ENCODE data around the gene LEFTY2.
"Not testable (repeated sequence)": the region's sequence is repeated elsewhere in the genome, so short reads cannot be mapped to it uniquely, and the experiment has no call there.

LEFTY2 gene

GRCh38 chr1:225931270-225932136 is 9.5 kb downstream of the LEFTY2 start:
- no peak overlapping the region for H3K27ac ChIP-seq
- TF ChIP-seq, protein P1, sequence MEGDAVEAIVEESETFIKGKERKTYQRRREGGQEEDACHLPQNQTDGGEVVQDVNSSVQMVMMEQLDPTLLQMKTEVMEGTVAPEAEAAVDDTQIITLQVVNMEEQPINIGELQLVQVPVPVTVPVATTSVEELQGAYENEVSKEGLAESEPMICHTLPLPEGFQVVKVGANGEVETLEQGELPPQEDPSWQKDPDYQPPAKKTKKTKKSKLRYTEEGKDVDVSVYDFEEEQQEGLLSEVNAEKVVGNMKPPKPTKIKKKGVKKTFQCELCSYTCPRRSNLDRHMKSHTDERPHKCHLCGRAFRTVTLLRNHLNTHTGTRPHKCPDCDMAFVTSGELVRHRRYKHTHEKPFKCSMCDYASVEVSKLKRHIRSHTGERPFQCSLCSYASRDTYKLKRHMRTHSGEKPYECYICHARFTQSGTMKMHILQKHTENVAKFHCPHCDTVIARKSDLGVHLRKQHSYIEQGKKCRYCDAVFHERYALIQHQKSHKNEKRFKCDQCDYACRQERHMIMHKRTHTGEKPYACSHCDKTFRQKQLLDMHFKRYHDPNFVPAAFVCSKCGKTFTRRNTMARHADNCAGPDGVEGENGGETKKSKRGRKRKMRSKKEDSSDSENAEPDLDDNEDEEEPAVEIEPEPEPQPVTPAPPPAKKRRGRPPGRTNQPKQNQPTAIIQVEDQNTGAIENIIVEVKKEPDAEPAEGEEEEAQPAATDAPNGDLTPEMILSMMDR (conservative IDR thresholded peaks at IDR 0.05) = no peak

GRCh38 chr1:225930566-225930965 is 10.5 kb downstream of the LEFTY2 start:
- TF ChIP-seq, protein P1 (conservative IDR thresholded peaks at IDR 0.05) = no peak
- no peak overlapping the region for H3K27ac ChIP-seq

- H3K27ac ChIP-seq = not testable (repeated sequence)
Measured at GRCh38 chr1:225929462-225929861, 11.6 kb downstream of the LEFTY2 start.

DNA sequence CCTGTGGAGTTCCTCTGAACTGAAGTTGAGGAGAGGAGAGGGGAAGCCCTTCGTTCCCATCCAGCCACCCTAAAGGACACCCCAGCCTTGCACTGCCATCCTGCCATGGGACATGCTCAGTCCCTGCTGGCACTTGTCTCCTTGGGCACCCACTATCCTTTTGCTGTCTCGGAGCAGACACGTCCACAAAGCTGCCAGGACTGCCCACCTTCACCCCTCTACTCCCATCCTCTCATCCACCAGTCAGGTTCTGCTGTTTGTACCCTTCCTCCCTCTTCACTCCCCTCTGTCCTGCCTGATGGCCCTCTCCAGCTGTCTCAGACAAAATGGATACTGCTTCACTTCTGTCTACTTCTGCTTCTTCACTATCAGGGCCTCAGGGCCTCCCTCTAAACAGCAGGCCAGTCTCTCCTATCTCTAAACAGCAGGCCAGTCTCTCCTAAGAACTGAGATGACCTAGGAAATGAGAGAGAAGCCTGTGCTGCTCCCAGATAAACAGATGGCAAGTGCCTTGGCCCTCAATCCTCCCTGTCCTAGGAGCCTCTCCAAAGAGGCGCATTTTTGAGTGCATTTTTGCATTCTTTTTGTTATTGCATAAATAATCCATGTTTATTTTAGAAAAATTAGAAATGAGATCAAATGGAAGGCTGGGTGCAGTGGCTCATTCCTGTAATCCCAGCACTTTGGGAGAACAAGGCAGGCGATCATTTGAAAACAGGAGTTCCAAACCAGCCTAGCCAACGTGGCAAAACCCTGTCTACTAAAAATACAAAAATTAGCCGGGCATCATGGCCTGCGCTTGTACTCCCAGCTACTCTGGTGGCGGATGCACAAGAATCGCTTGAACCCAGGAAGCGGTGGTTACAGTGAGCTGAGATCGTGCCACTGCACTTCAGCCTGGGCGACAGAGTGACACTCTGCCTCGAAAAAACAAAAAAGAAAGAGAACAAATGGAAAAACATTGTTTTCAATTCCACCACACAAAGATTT is 12.5 kb downstream of the LEFTY2 start:
- no peak overlapping the region for H3K27ac ChIP-seq
- TF ChIP-seq, protein P1 (conservative IDR thresholded peaks at IDR 0.05) = no peak

DNA sequence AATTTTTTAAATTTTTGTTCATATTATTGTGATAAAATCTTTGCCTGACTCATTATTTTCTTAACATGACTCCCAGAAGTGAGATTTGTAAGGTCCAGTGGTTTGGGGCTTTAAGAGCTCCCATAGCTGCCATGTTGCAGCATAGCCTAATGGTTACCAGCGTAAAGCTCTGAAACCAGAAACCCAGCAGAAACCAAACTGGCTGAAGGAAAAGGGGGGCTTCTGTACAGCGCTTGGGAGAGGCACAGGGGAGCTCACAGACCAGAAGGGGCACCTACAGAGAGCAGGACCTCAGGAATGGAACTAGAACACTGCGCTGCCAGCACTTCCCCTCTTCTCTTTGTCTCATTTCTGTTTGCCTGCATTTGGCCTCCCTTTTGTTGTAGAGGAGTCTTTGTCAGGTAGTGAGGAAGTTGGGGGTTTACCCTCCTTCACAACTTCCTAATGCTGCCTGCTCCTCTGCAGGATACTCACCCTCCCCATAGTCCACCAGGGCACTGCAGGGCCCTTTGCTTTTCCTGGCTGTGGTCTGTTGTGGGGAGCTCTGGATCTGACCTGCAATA is 14.4 kb downstream of the LEFTY2 start:
- TF ChIP-seq, protein P1 (conservative IDR thresholded peaks at IDR 0.05) = no peak
- H3K27ac ChIP-seq = no peak overlapping the region

- TF ChIP-seq, protein P1 (conservative IDR thresholded peaks at IDR 0.05) = no peak
- H3K27ac ChIP-seq = peak within 1 kb of the TSS; percentile 92
Measured at GRCh38 chr1:225923692-225924555, 17.1 kb downstream of the LEFTY2 start, which contains the start of gene PYCR2. TSS of gene PYCR2 (minus strand) at chr1:225924250. CDS start at chr1:225924110, 140 bp downstream.

DNA sequence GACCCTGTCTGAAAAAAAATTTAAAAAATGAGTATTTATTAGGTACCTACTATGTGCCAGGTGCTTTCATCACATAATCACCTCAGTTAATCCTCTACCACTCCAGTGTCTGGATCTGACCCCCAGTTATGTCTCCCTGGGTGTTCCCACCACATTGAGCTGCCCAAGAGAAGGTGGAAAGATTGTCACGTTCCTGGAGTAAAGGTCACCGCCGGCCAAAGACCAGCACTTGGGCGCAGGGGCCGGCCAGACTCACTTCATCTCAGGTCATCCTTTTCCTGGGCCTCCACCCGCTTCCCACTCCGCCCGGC is 17.7 kb downstream of the LEFTY2 start:
- TF ChIP-seq, protein P1 (conservative IDR thresholded peaks at IDR 0.05) = no peak
- peak overlapping the region; percentile 92 for H3K27ac ChIP-seq

Measured in VCaP (cell line).